HepG2 (cell line): ENCODE data around the gene SAMD5.

ENCODE experiments used
- MATR3 ChIP-seq: sonication (generic); formaldehyde crosslinking; IDR thresholded peaks from 2 replicates; pipeline ENCODE4 v1.4.0; 2020; ENCODE audit warnings: missing genetic modification reagents
- RAD21 ChIP-seq: fragments of 450-650 bp; formaldehyde crosslinking; IDR thresholded peaks from 2 replicates; pipeline ENCODE4 v1.5.0; 2020; ENCODE audit warnings: mild to moderate bottlenecking
- SNAI1 ChIP-seq: sonication (generic); formaldehyde crosslinking; IDR thresholded peaks from 2 replicates; pipeline ENCODE4 v1.5.0; 2020; ENCODE audit warnings: mild to moderate bottlenecking, missing genetic modification reagents, borderline replicate concordance
- SUZ12 ChIP-seq: fragments of 150-350 bp; IDR thresholded peaks from 2 replicates; pipeline ENCODE4 v1.6.1; 2014; ENCODE audit warnings: low read depth, low read length
- ZNF263 ChIP-seq: sonication (generic); formaldehyde crosslinking; IDR thresholded peaks from 2 replicates; pipeline ENCODE4 v1.4.0; 2020; ENCODE audit warnings: missing genetic modification reagents
- TF ChIP-seq, protein P1 (sequence below): sonication (generic); formaldehyde crosslinking; IDR thresholded peaks from 2 replicates; pipeline ENCODE4 v1.4.0; 2020; ENCODE audit warnings: missing genetic modification reagents, borderline replicate concordance
- TF ChIP-seq, protein P2 (sequence below): IDR thresholded peaks from 2 replicates; pipeline ENCODE4 v1.6.1; 2012; ENCODE audit warnings: inconsistent platforms
- TF ChIP-seq, protein P3 (sequence below), 2 experiments: IDR thresholded peaks; 2 replicates each; pipeline ENCODE4 v1.6.1; 2011 to 2012; ENCODE audit warnings: low read length in 2 of 2, borderline replicate concordance in 1 of 2, low read depth in 1 of 2, mild to moderate bottlenecking in 1 of 2, moderate library complexity in 1 of 2
- TF ChIP-seq, protein P4 (sequence below): sonication (generic); formaldehyde crosslinking; IDR thresholded peaks from 2 replicates; pipeline ENCODE4 v1.5.1; 2020; ENCODE audit warnings: missing genetic modification reagents, mild to moderate bottlenecking, borderline replicate concordance
- TF ChIP-seq, protein P5 (sequence below): sonication (generic); formaldehyde crosslinking; IDR thresholded peaks from 2 replicates; pipeline ENCODE4 v1.4.0; 2020; ENCODE audit warnings: missing genetic modification reagents

- TF ChIP-seq MATR3 (CRISPR knock-in tag) (no peak), ZNF263 (CRISPR knock-in tag) (no peak), SUZ12 (no peak), RAD21 (CRISPR knock-in tag) (no peak), SNAI1 (CRISPR knock-in tag) (no peak)
- TF ChIP-seq, protein P1, sequence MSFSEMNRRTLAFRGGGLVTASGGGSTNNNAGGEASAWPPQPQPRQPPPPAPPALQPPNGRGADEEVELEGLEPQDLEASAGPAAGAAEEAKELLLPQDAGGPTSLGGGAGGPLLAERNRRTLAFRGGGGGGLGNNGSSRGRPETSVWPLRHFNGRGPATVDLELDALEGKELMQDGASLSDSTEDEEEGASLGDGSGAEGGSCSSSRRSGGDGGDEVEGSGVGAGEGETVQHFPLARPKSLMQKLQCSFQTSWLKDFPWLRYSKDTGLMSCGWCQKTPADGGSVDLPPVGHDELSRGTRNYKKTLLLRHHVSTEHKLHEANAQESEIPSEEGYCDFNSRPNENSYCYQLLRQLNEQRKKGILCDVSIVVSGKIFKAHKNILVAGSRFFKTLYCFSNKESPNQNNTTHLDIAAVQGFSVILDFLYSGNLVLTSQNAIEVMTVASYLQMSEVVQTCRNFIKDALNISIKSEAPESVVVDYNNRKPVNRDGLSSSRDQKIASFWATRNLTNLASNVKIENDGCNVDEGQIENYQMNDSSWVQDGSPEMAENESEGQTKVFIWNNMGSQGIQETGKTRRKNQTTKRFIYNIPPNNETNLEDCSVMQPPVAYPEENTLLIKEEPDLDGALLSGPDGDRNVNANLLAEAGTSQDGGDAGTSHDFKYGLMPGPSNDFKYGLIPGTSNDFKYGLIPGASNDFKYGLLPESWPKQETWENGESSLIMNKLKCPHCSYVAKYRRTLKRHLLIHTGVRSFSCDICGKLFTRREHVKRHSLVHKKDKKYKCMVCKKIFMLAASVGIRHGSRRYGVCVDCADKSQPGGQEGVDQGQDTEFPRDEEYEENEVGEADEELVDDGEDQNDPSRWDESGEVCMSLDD (CRISPR knock-in tag) = no peak
- TF ChIP-seq, protein P2, sequence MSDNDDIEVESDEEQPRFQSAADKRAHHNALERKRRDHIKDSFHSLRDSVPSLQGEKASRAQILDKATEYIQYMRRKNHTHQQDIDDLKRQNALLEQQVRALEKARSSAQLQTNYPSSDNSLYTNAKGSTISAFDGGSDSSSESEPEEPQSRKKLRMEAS = no peak
- TF ChIP-seq, protein P3, sequence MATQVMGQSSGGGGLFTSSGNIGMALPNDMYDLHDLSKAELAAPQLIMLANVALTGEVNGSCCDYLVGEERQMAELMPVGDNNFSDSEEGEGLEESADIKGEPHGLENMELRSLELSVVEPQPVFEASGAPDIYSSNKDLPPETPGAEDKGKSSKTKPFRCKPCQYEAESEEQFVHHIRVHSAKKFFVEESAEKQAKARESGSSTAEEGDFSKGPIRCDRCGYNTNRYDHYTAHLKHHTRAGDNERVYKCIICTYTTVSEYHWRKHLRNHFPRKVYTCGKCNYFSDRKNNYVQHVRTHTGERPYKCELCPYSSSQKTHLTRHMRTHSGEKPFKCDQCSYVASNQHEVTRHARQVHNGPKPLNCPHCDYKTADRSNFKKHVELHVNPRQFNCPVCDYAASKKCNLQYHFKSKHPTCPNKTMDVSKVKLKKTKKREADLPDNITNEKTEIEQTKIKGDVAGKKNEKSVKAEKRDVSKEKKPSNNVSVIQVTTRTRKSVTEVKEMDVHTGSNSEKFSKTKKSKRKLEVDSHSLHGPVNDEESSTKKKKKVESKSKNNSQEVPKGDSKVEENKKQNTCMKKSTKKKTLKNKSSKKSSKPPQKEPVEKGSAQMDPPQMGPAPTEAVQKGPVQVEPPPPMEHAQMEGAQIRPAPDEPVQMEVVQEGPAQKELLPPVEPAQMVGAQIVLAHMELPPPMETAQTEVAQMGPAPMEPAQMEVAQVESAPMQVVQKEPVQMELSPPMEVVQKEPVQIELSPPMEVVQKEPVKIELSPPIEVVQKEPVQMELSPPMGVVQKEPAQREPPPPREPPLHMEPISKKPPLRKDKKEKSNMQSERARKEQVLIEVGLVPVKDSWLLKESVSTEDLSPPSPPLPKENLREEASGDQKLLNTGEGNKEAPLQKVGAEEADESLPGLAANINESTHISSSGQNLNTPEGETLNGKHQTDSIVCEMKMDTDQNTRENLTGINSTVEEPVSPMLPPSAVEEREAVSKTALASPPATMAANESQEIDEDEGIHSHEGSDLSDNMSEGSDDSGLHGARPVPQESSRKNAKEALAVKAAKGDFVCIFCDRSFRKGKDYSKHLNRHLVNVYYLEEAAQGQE (IDR thresholded peaks at IDR 0.05; ENCODE audit: borderline replicate concordance in 1 of 2, low read depth in 1 of 2, low read length in 2 of 2) = no peak
- TF ChIP-seq, protein P4, sequence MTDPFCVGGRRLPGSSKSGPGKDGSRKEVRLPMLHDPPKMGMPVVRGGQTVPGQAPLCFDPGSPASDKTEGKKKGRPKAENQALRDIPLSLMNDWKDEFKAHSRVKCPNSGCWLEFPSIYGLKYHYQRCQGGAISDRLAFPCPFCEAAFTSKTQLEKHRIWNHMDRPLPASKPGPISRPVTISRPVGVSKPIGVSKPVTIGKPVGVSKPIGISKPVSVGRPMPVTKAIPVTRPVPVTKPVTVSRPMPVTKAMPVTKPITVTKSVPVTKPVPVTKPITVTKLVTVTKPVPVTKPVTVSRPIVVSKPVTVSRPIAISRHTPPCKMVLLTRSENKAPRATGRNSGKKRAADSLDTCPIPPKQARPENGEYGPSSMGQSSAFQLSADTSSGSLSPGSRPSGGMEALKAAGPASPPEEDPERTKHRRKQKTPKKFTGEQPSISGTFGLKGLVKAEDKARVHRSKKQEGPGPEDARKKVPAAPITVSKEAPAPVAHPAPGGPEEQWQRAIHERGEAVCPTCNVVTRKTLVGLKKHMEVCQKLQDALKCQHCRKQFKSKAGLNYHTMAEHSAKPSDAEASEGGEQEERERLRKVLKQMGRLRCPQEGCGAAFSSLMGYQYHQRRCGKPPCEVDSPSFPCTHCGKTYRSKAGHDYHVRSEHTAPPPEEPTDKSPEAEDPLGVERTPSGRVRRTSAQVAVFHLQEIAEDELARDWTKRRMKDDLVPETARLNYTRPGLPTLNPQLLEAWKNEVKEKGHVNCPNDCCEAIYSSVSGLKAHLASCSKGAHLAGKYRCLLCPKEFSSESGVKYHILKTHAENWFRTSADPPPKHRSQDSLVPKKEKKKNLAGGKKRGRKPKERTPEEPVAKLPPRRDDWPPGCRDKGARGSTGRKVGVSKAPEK = no peak
- TF ChIP-seq, protein P5, sequence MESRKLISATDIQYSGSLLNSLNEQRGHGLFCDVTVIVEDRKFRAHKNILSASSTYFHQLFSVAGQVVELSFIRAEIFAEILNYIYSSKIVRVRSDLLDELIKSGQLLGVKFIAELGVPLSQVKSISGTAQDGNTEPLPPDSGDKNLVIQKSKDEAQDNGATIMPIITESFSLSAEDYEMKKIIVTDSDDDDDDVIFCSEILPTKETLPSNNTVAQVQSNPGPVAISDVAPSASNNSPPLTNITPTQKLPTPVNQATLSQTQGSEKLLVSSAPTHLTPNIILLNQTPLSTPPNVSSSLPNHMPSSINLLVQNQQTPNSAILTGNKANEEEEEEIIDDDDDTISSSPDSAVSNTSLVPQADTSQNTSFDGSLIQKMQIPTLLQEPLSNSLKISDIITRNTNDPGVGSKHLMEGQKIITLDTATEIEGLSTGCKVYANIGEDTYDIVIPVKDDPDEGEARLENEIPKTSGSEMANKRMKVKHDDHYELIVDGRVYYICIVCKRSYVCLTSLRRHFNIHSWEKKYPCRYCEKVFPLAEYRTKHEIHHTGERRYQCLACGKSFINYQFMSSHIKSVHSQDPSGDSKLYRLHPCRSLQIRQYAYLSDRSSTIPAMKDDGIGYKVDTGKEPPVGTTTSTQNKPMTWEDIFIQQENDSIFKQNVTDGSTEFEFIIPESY (CRISPR knock-in tag) = no peak
These were observed 39.9 kb upstream of the SAMD5 start for GRCh38 chr6:147468634-147469033.
